ENCODE measurements around the gene GPR21.

Gene GPR21

DNA sequence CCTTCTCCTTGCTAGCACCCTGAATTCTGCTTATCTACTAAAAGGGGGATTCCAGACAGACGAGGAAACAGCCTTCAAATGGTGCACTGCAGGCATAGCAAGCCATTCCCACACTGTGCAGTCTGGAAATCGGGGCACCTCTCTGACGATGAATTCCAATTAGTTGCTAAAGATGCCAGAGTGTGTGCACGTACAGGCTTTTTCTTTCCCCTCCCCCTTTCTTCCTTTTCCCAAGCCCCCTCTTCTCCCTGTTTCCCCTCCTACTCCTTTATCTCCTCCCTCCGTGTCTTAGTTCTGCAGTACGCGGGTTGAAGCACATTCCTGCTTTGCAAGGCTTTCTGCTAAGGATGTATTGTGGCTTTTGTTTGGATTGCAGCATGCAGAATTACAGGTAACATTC is at the start of gene GPR21:
Gene GPR21, plus strand, starts transcription at position 316 of the 400 bp plus-strand sequence. CDS start 900 bp downstream, outside the sequence.
- no peak for DNase-seq (ENCODE audit: low spot score)

DNA sequence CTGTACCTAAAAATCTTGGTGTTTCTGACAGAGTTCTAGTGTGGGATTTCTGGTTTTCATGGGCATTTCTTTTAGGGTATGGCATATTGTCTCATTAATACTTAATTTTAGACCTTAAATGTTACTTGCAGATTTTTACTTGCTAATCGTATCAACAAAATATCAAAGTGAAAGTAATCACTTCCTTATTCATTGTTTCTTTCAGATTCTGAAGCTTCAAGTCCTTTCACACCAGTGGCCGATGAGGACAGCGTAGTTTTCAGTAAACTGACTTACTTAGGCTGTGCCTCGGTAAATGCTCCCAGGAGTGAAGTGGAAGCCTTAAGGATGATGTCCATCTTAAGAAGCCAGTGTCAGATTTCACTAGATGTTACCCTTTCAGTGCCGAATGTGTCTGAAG is 47.5 kb upstream of the GPR21 start:
- DNase-seq (ENCODE audit: low spot score), result no peak

DNA sequence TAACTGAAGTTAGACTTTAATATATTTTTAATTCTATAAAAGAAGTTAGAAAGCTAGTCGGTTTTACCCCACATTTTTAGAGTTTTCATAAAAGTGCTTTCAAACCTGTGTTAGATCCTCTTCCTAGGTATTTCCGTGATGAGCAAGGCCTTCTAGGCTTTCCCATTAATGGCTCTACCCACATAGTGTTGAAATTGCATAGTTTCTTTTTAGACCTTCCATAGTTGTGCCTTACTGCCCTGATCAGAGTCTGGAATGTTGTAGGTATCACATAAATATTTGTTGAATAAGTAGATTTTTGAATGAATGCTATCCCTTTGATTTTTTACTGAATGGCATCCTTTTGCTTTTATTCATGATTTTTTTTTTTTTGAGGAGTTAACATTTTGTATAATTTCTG is 45.3 kb upstream of the GPR21 start:
- no peak for DNase-seq (ENCODE audit: low spot score)

DNA sequence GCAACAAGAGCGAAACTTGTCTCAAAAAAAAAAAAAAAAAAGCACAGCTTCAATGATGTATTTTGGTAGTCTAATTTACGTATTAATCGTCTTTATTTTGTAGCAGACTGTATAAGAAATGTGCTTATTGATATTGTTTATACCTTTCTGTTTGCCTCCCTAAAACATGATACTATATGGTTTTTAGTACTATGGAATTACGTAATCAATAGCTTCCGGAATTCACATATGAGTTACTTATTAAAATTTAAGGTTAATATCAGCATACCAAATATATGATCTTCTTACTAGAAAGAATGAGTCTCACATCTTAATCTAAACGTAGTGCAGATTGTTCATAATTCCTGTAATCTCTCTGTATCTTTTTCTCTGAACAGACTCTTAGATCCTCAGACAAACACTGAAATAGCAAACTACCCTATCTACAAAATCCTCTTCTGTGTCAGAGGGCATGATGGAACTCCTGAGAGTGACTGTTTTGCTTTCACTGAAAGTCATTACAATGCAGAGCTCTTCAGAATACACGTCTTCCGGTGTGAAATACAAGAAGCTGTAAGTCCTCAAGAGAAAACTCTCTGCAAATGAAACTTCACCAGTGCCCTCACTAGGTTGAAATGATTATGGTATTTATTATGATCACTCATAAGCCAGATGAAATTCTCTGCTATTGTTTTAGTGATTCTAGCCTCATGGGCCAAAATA is 44.4 kb upstream of the GPR21 start:
- DNase-seq (ENCODE audit: low spot score), result no peak

DNA sequence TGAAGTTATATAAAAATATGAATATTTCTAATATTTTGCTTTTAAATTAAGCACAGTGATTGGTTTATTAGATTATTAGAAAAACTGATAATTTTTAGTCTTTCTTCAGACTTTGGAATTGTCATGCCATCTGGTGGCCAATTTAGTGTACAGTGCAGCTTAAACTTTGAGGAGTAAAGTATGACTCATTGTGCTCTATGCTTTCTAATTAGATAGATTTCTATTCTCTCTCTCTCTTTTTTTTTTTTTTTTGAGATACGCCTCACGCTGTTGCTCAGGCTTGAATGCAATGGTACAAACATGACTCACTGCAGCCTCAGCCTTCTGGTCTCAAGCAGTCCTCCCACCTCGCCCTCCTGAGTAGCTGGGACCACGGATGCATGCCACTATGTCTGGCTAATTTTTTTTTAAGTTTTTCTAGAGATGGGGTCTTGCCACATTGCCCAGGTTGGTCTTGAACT is 42.1 kb upstream of the GPR21 start:
- DNase-seq (ENCODE audit: low spot score), result peak; percentile 58

DNA sequence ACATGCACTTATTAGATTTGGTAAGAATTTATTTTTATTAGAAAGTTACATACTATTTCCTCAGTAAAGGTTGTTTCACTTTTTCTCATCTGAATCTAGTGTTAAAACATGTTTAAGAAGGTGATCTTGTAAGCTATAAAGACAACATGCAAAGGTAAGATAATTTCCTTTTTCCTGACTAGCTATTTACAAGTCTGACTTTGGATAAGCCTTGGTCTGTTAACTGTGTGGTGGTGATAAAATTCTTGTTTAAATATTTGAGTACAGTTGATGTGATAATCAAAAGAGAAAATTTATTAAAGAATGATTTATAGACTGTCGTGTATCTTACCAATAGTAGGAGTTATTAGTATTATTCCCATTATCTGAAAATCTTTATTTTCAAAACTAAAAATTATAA is 36.9 kb upstream of the GPR21 start:
- no peak for DNase-seq (ENCODE audit: low spot score)

- no peak for DNase-seq (ENCODE audit: low spot score)
These were observed 35.0 kb upstream of the GPR21 start for GRCh38 chr9:122998448-122998847.

- DNase-seq (ENCODE audit: low spot score), result no peak
These were observed 32.9 kb upstream of the GPR21 start for GRCh38 chr9:123000371-123001068.

- DNase-seq (ENCODE audit: low spot score), result no peak
These were observed 30.7 kb upstream of the GPR21 start for GRCh38 chr9:123002754-123003153.

- DNase-seq (ENCODE audit: low spot score), result no peak
These were observed 30.0 kb upstream of the GPR21 start for GRCh38 chr9:123003466-123003865.

DNA sequence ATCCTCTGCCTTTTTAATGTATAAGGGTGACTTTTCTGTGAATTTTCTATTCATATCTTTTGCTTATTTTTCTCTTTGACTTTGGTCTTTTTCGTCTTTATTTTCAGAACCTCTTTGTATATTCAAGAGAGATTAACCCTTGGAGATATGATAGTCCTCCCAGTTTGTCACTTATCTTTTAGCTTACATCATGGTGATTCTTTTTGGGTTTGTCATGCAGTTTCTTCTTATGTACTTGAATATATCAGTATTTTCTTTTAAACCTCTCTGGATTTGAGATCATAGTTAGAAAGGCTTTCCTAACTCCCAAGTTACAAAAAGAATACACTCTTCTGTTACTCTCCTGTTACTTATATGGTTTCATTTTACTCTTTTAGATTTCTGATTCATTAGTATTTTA is 27.5 kb upstream of the GPR21 start:
- DNase-seq (ENCODE audit: low spot score), result no peak

GRCh38 chr9:123007269-123007668 is 26.2 kb upstream of the GPR21 start:
- no peak for DNase-seq (ENCODE audit: low spot score)

GRCh38 chr9:123008909-123009308 is 24.6 kb upstream of the GPR21 start:
- no peak for DNase-seq (ENCODE audit: low spot score)

- DNase-seq (ENCODE audit: low spot score), result no peak
These were observed 22.1 kb upstream of the GPR21 start for GRCh38 chr9:123011380-123011779.

DNA sequence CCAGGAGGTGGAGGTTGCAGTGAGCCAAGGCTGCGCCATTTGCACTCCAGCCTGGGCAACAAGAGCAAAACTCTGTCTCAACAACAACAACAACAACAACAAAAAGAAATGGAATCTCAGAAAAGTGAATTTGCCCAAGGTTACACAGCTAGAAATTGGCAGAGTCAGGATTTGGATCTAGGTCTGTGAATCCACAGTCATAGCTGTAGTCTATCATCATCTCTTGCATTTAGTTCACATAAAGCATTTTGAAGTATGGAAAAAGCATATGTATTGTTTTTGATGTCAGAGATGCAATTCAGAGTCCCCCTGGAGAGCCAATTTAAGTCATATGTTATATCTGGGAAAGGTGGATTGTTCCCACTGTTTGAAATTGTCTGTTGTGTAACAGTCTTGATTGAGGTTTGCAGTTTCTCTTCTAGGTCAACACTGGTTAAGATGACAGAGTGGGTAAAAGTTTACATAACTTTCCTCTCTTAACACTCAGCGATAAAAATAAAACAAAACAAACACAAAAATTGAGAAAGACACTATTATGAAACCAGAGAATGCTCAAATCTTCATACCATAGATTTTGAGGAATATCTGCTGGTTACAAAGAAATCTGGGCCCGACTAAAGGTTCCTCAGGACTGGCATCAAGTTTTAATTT is 21.5 kb upstream of the GPR21 start:
- DNase-seq (ENCODE audit: low spot score), result no peak

DNA sequence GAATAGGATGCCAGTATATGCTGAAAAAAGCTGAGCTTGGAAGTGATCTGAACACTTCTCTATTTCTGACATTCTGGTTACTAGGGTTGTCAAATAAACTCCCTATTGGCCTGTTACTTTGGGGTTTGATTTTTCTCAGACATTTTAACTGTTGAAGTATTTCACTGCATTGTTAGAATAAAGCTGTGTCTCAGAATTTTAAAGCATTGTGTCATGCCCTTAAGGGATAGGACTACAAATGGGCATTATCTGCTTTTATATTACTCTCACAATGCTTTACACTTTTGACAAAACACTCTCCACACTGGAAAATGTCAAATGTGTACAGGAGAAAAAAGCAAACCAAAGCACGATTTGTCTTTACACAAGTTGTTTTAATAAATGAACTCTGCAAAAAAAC is 16.8 kb upstream of the GPR21 start:
- DNase-seq (ENCODE audit: low spot score), result no peak

DNA sequence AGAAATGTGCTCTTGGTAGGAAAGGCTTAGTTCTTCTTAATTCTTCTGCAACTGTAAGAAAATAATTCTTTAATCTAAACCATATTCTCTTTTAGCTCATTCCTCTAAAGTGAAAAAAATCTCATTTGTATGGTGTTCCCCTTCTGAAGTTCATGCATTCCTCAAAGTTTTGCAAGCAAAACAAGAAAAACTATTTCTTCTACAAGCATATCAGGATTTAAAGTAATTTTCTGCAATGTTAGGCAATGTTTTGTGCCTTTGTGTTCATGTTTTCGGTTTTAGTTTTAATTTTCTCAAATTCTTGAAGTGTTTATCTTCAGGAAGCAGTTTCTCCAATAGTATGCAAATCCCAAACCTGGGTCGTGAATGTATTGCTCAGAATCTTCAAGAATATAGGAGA is 12.7 kb upstream of the GPR21 start:
- no peak for DNase-seq (ENCODE audit: low spot score)

DNA sequence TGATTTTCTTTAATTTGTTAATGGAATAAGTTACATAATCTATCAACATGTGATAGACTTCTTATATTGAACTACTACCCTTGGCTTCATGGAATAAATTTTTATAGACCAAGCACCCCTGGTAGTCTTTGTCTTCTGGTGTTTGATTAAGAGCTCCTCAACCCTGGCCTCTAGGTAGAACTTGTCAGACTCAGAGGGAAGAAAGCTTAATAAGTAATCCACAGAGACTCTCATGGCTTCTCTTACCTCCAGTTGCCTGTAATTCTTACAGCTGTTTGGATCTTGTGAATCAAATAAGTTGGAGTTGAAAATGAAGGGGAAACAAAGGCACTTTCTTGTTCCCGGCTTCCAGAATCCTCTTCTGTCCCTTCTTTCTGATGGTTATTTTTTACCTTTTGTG is 7.0 kb upstream of the GPR21 start:
- no peak for DNase-seq (ENCODE audit: low spot score)

DNA sequence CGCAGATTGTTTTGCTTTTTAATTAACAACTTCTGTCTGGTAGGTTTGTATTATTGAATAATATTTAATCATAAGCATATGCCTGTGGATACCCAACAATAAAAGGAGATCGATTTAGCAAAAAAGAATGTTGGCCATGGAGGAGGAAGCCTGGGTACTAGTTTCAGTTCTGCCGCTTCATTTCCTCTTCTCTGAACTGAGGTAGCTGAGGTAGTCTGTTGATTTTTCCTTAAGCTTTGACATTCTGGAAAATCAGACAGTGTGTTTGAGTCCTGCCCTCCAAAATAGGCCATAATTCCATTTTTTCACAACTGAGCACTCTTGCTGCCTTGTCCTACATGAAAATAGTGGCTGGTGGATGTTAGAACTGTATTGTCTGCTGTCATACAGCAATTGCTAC is 6.0 kb upstream of the GPR21 start:
- DNase-seq (ENCODE audit: low spot score), result no peak

GRCh38 chr9:123028136-123028535 is 5.3 kb upstream of the GPR21 start:
- no peak for DNase-seq (ENCODE audit: low spot score)

DNA sequence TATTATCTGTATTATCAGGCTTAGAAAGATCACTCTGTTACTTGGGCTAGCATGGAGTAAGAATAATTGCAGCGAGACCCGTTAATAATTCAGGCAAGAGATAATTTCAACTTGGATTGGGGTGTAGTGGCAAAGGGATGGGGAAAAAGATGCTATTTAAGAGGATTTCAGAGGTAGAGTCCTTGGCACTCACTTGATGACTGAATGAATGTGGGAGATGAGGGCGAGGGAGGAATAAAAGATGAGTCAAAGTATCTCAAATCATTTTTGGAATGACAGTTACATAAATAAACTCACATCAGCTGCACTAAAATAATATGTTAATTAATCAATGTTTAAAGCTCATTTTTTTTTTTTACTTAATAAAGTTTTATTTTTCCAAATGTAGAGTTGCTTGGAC is 4.5 kb upstream of the GPR21 start:
- no peak for DNase-seq (ENCODE audit: low spot score)

GRCh38 chr9:123031963-123032362 is 1.5 kb upstream of the GPR21 start:
- DNase-seq (ENCODE audit: low spot score), result no peak

DNA sequence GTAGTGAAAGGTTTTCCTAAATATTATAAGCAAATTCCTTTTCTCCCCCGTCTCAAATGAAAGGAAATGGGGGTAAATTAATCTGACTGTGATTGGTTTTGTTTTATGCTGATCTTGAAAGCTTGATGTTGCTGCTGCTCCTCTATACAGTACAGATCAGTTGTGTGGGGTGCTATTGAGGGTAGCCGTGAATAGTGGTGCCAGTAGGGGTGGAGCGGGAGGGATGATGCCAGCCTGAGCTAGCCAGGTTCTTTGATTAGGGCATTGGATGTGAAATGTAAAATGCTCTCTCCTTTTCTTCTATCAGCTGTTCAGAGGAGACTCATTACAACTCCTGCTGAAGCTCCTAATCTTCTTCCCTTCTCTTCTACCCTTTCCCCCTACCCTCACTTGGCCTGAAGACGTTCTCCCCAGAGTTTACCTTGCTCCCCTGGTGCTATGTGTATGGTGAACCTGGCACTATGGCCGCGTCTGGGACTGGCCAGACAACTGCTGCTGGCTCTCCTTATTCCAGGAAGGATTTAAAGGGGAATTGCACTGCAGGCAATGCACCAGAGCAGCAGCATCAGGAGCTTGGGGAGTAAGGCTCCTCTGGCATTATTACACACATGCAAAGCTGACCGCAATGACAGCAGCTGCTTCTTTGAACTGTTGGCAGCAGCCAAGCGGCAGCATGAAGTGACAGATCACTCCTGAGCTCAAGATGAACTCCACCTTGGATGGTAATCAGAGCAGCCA is 566 bp downstream of the GPR21 start:
- DNase-seq (ENCODE audit: low spot score), result no peak

Data from AG08396 (cell line).